Vagina (tissue), 2 donors: ENCODE measurements around the gene CFDP1. TPM values are rescaled to one million over a fixed set of nuclear protein-coding genes. Genes with fewer than 3 reads are reported as not detected.
A peak's percentile ranks its signal among the peaks of the same experiment; 100 is the strongest.
"Not testable (repeated sequence)": the region's sequence is repeated elsewhere in the genome, so short reads cannot be mapped to it uniquely, and the experiment has no call there.

ENCODE experiments used
- DNase-seq, 2 donors: peaks; one replicate each; pipeline ENCODE4 v3.0.0-alpha.2; 2017; ENCODE audit errors: extremely low spot score in 2 of 2
- H3K27ac ChIP-seq: fragments of 200-600 bp; sonication (generic); one replicate; pipeline ENCODE4 v1.5.1; 2019
- H3K27me3 ChIP-seq: fragments of 200-600 bp; sonication (generic); one replicate; pipeline ENCODE4 v1.5.1; 2019
- H3K36me3 ChIP-seq, 2 donors: fragments of 200-600 bp; sonication (generic); one replicate each; pipeline ENCODE4 v1.5.1; 2017 to 2019
- H3K4me1 ChIP-seq: fragments of 200-600 bp; sonication (generic); one replicate; pipeline ENCODE4 v1.5.1; 2019
- H3K4me3 ChIP-seq, 2 donors: fragments of 200-600 bp; sonication (generic); 1 replicate in 1 of 2; 2 replicates in 1 of 2; pipeline ENCODE4 v1.5.1; 2016 to 2019
- H3K9me3 ChIP-seq: fragments of 200-600 bp; sonication (generic); one replicate; pipeline ENCODE4 v1.5.1; 2019
- POLR2A ChIP-seq, 2 donors: fragments of 450-650 bp; IDR thresholded peaks; one replicate each; pipeline ENCODE4 v1.6.1; 2017; ENCODE audit warnings: antibody characterized with exemption in 2 of 2, mild to moderate bottlenecking in 2 of 2, moderate library complexity in 2 of 2
- POLR2AphosphoS5 ChIP-seq, 2 donors: sonication (generic); formaldehyde crosslinking; IDR thresholded peaks; one replicate each; pipeline ENCODE4 v1.9.0; 2017; ENCODE audit warnings: antibody characterized with exemption in 2 of 2, mild to moderate bottlenecking in 2 of 2, low read depth in 1 of 2; ENCODE audit not compliant: insufficient read depth in 1 of 2
- intact Hi-C: fragments of 100-400 bp; cut with DNase I; formaldehyde crosslinking; loops from one replicate; pipeline ENCODE4 v1.15.1; 2023
- total RNA-seq: library from RNA; depleted of rRNA; stranded (reverse); fragments of >200 nt; gene quantifications from one replicate; pipeline ENCODE4 v1.2.3, GENCODE V29; 2016
- TF ChIP-seq, protein P1 (sequence below), 3 experiments: fragments of 450-650 bp in 2 of 3; fragments of 200-600 bp in 1 of 3; sonication (generic) in 1 of 3; IDR thresholded peaks; one replicate each; pipeline ENCODE4 v1.5.1; 2017 to 2019; ENCODE audit warnings: antibody characterized with exemption in 3 of 3, mild to moderate bottlenecking in 2 of 3, moderate library complexity in 2 of 3

Gene CFDP1
- total RNA-seq, 1 donor from 2014 or later, result 45.7 TPM

DNA sequence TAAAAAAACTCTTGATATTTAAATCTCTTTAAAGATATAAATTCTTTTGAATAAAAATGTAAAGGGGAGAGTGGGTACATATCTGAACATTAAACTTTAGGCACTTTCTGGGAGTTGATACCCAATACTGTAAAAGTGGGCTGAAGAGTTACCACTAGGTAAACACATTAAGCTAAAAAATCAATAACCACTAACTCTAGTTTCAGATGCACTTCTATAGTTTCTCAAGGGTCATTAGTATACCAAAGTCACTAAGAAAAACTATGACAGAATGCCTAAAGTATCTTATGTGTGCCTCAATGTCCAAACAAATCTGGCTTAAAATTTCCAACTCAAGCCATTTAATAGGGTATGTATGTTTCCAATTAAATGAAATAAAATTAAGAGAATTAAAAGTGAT is 13.1 kb upstream of the CFDP1 start:
- no peak overlapping the region for H3K4me3 ChIP-seq
- H3K27ac ChIP-seq, result no peak overlapping the region
- TF ChIP-seq, protein P1, sequence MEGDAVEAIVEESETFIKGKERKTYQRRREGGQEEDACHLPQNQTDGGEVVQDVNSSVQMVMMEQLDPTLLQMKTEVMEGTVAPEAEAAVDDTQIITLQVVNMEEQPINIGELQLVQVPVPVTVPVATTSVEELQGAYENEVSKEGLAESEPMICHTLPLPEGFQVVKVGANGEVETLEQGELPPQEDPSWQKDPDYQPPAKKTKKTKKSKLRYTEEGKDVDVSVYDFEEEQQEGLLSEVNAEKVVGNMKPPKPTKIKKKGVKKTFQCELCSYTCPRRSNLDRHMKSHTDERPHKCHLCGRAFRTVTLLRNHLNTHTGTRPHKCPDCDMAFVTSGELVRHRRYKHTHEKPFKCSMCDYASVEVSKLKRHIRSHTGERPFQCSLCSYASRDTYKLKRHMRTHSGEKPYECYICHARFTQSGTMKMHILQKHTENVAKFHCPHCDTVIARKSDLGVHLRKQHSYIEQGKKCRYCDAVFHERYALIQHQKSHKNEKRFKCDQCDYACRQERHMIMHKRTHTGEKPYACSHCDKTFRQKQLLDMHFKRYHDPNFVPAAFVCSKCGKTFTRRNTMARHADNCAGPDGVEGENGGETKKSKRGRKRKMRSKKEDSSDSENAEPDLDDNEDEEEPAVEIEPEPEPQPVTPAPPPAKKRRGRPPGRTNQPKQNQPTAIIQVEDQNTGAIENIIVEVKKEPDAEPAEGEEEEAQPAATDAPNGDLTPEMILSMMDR (IDR thresholded peaks at IDR 0.05), result no peak
- no peak for TF ChIP-seq POLR2AphosphoS5 (IDR thresholded peaks at IDR 0.05; ENCODE audit: insufficient read depth in 1 of 2, low read depth in 1 of 2)
- no peak for DNase-seq
- H3K27me3 ChIP-seq, result no peaks in the 10 kb centered on the region
- peaks cover 0 to 20% of the 10 kb centered on the region in 2 donors for H3K36me3 ChIP-seq
- no peaks in the 10 kb centered on the region for H3K9me3 ChIP-seq
- intact Hi-C loops, result no loop called here
- H3K4me1 ChIP-seq, result no peaks in the 10 kb centered on the region

DNA sequence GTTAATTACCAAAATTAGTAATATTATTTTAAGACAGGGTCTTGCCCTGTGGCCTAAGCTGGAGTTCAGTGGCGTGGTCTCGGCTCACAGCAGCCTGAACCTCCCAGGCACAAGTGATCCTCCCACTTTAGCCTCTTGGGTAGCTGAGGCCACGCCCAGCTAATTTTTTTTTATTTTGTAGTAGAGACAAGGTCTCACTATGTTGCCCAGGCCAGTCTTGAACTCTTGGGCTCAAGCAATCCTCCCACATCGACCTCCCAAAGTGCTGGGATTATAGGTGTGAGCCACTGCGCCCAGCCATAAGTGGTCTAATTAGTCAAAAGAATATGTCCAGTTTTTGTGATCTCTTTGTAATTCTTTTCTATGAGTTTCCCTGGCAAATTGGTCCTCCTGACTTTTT is 12.0 kb upstream of the CFDP1 start:
- no peak for TF ChIP-seq POLR2A (IDR thresholded peaks at IDR 0.05)
- TF ChIP-seq, protein P1 (IDR thresholded peaks at IDR 0.05), result no peak
- no peak for TF ChIP-seq POLR2AphosphoS5 (IDR thresholded peaks at IDR 0.05; ENCODE audit: insufficient read depth in 1 of 2, low read depth in 1 of 2)
- Histone ChIP-seq H3K9me3 (no peaks in the 10 kb centered on the region), H3K4me1 (no peaks in the 10 kb centered on the region), H3K36me3 (peaks cover 0 to 9% of the 10 kb centered on the region in 2 donors), H3K27me3 (no peaks in the 10 kb centered on the region), H3K4me3 (no peak overlapping the region), H3K27ac (no peak overlapping the region)
- intact Hi-C loops, result no loop called here
- DNase-seq, result no peak

DNA sequence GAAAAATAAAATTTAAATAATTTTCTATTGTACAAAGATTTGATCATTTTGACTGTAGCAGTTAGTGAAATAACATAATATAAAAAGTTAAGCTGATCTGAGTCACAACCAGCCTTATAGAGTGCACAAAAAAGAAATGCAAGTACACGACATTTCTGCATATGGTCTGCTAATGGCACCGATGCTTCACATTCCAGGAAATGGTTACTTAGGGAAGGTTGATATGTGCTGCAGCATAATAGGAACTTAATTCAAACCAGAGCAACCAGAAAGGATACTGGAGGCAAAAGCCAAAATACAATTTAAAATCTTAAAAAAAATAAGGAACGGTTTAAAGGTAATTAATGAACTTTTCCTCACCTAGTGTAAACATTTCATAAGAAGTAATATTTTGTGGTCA is 10.0 kb upstream of the CFDP1 start:
- intact Hi-C loops, result no loop called here
- Histone ChIP-seq H3K27ac (no peak overlapping the region), H3K9me3 (no peaks in the 10 kb centered on the region), H3K4me3 (no peak overlapping the region), H3K27me3 (no peaks in the 10 kb centered on the region), H3K4me1 (no peaks in the 10 kb centered on the region), H3K36me3 (peaks cover 0 to 4% of the 10 kb centered on the region in 2 donors)
- TF ChIP-seq POLR2AphosphoS5 (IDR thresholded peaks at IDR 0.05; ENCODE audit: insufficient read depth in 1 of 2, low read depth in 1 of 2), result no peak
- no peak for TF ChIP-seq POLR2A (IDR thresholded peaks at IDR 0.05)
- TF ChIP-seq, protein P1 (IDR thresholded peaks at IDR 0.05), result no peak
- DNase-seq, result no peak

DNA sequence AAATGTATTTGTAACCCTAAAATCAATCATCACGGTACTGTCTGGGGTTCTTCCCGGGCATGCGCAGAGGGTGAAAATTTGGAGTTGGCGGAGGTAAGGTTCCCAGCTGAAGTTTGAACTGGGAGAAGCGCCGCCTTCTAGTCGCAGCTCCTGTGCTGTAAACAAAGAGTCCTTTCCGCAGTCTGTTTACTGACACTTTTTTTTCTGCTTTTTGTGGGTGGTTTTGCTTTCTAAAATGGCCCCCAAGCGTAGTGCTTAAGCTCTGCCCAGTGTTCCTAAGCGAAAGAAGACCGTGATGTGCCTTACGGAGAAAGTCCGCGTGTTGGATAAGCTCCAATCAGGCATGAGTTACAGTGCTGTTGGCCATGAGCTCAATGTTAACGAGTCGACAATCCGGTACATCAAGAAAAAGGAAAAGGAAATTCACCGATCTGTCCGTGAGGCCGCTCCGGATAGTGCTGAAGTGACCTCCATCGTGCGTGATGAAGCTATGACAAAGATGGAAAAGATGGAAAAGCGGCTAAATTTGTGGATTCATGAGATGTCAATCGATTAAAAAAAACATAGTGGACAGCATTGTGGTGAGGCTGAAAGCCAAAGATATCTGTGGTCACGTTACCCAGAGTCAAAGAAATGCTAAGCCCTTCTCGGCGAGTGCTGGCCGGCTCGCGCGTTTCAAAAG is 570 bp upstream of the CFDP1 start:
- intact Hi-C loops, result no loop called here
- peak in 1 of 2 donors; percentile 90 for DNase-seq
- H3K9me3 ChIP-seq, result no peaks in the 10 kb centered on the region
- no peaks in the 10 kb centered on the region for H3K36me3 ChIP-seq
- H3K27ac ChIP-seq, result peak overlapping the region; percentile 94
- H3K27me3 ChIP-seq, result no peaks in the 10 kb centered on the region
- peak in 1 of 2 donors; percentile 87 for TF ChIP-seq POLR2AphosphoS5 (IDR thresholded peaks at IDR 0.05; ENCODE audit: insufficient read depth in 1 of 2, low read depth in 1 of 2)
- TF ChIP-seq, protein P1 (IDR thresholded peaks at IDR 0.05), result no peak
- H3K4me1 ChIP-seq, result peaks cover 24% of the 10 kb centered on the region
- peak overlapping the region; percentile 72 to 91 for H3K4me3 ChIP-seq

DNA sequence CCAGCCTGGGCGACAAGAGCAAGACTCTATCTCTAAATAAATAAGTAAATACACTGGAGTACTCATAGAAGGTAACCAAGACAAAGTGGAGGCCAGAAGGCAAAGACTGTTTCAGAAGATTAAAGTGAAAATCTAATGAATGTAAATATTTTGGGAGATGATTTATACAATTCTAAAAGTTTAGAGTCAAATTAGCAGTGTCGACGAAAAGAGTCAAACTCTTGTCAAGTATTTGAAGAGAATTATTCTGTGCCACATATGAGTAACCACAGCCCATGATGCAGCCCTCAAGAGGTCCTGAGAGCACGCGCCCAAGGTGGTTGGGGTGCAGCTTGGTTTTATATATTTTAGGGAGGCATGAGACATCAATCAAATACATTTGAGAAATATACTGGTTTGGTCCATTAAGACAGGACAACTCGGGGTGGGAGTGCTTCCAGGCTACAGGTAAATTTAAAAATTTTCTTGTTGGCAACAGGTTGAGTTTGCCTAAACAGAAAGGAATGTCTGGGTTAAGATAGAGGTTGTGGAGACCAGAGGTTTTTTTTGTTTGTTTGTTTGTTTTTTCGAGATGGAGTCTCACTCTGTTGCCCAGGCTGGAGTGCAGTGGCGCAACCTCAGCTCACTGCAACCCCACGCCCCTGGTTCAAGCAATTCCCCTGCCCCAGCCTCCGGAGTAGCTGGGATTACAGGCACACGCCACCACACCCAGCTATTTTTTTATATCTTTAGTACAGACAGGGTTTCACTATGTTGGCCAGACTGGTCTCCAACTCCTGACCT is 3.5 kb downstream of the CFDP1 start:
- peaks cover 25% of the 10 kb centered on the region for H3K4me1 ChIP-seq
- H3K27ac ChIP-seq, result no peak overlapping the region
- no peaks in the 10 kb centered on the region for H3K36me3 ChIP-seq
- no peaks in the 10 kb centered on the region for H3K27me3 ChIP-seq
- no peak for TF ChIP-seq POLR2A (IDR thresholded peaks at IDR 0.05)
- TF ChIP-seq, protein P1 (IDR thresholded peaks at IDR 0.05), result no peak
- no peak for TF ChIP-seq POLR2AphosphoS5 (IDR thresholded peaks at IDR 0.05; ENCODE audit: insufficient read depth in 1 of 2, low read depth in 1 of 2)
- H3K4me3 ChIP-seq, result no peak overlapping the region
- no peaks in the 10 kb centered on the region for H3K9me3 ChIP-seq
- intact Hi-C loops, result no loop called here
- DNase-seq, result no peak

GRCh38 chr16:75426524-75426923 is 6.8 kb downstream of the CFDP1 start:
- H3K9me3 ChIP-seq, H3K27ac ChIP-seq, H3K27me3 ChIP-seq, H3K36me3 ChIP-seq, intact Hi-C loops, DNase-seq, H3K4me3 ChIP-seq: not testable (repeated sequence)
- H3K4me1 ChIP-seq, result peaks cover 23% of the 10 kb centered on the region

- H3K4me1 ChIP-seq, result peaks cover 17% of the 10 kb centered on the region
- H3K36me3 ChIP-seq, H3K27me3 ChIP-seq, H3K9me3 ChIP-seq, DNase-seq, intact Hi-C loops, H3K27ac ChIP-seq, H3K4me3 ChIP-seq: not testable (repeated sequence)
These were observed 9.1 kb downstream of the CFDP1 start for GRCh38 chr16:75424105-75424762.
